ENCODE measurements around the gene PREP. TPM values are rescaled to one million over a fixed set of nuclear protein-coding genes. Genes with fewer than 3 reads are reported as not detected.
"Not testable (repeated sequence)": the region's sequence is repeated elsewhere in the genome, so short reads cannot be mapped to it uniquely, and the experiment has no call there.

PREP gene
- total RNA-seq, 2 donors from 2014 or later, result 20.5 to 21.2 TPM

DNA sequence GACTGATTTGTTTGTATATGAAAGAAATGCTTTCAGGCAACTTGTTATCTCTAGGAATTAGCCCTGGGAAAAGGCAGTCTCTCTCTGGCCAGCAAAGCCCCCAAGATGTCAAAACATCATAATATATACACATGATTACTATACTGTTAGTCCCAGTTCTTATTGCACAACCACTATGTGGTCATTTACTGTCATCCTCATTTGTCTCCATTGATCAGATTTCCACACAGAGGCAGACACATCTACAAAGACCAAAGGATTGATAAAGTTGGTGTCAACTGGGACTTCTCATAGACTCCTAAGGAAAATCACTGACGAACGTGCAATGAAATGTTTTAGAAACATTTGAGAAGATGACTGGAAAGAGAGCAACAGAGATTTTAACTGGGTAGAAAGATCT, 151.2 kb downstream of the PREP start:
- DNase-seq (ENCODE audit: low spot score), result no peak
- intact Hi-C loops (cut with DNase I), result no loop called here

DNA sequence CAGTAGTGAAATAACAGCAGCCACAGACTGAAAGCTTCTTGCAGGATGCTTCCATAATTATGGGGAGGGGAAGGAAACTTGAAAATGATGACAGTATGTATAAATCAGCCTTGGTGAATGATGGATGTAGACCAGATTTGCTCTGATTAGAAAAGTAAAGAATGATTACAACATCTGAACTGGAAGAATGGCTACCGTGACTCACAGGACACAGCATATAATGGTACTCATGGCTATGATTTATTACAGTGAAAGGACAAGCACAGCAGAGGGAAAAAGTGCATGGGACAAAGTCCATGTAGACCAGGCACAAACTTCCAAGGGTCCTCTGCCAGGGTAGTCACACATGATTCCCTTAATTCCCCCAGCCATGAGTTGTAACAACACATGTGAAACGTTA, 152.3 kb downstream of the PREP start:
- no peak for DNase-seq (ENCODE audit: low spot score)
- intact Hi-C loops (cut with DNase I), result no loop called here

GRCh38 chr6:105243487-105243886, 159.4 kb downstream of the PREP start:
- DNase-seq (ENCODE audit: low spot score), result no peak
- intact Hi-C loops (cut with DNase I), result no loop called here

- DNase-seq (ENCODE audit: low spot score), result no peak
- intact Hi-C loops (cut with DNase I), result no loop called here
Observed at GRCh38 chr6:105235155-105235554, 167.7 kb downstream of the PREP start.

DNA sequence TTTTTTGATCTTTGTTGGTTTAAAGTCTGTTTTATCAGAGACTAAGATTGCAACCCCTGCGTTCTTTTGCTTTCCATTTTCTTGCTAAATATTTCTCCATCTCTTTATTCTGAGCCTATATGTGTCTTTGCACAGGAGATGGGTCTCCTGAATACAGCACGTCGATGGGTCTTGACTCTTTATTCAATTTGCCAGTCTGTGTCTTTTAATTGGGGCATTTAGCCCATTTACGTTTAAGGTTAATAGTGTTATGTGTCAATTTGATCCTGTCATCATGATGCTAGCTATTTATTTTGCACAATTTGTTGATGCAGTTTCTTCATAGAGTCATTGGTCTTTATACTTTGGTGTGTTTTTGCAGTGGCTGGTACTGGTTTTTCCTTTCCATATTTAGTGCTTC, 171.1 kb downstream of the PREP start:
- intact Hi-C loops (cut with DNase I); DNase-seq (ENCODE audit: low spot score): not testable (repeated sequence)

Other genes starting within 250 kb of the PREP start
- gene POPDC3, start 223.1 kb downstream of the PREP start, total RNA-seq, result not detected

Measured in posterior vena cava (tissue), 2 donors.